K562 (cell line): ENCODE results near the gene HYOU1. TPM values are rescaled to one million over a fixed set of nuclear protein-coding genes. Genes with fewer than 3 reads are reported as not detected.

Experiments used
- CCAR2 ChIP-seq: fragments of 200-400 bp; formaldehyde crosslinking; IDR thresholded peaks from 2 replicates; pipeline ENCODE4 v1.6.1; 2017; ENCODE audit warnings: mild to moderate bottlenecking, low read depth, low read length
- GABPA ChIP-seq: fragments of 200-800 bp; sonication (Bioruptor generic); conservative IDR thresholded peaks from 2 replicates; pipeline ENCODE4 v1.6.1; 2016; ENCODE audit warnings: low read depth, missing genetic modification characterization, missing compliant biosample characterization
- HMGN3 ChIP-seq: IDR thresholded peaks from 2 replicates; pipeline ENCODE4 v1.6.1; 2011; ENCODE audit warnings: borderline replicate concordance, low read depth, mild to moderate bottlenecking, mixed read lengths, low read length; ENCODE audit not compliant: insufficient read length; ENCODE audit errors: extremely low read depth
- HOXB6 ChIP-seq: fragments of 250-450 bp; sonication (Bioruptor Pico); IDR thresholded peaks from 2 replicates; pipeline ENCODE4 v1.5.1; 2022; ENCODE audit warnings: mild to moderate bottlenecking, borderline replicate concordance
- KLF10 ChIP-seq: fragments of 250-450 bp; sonication (Bioruptor Pico); IDR thresholded peaks from 2 replicates; pipeline ENCODE4 v1.6.1; 2021; ENCODE audit warnings: matching md5 sums
- MCM5 ChIP-seq: fragments of 450-650 bp; IDR thresholded peaks from 2 replicates; pipeline ENCODE4 v1.6.1; 2016; ENCODE audit warnings: low read depth
- NFIC ChIP-seq: fragments of 450-650 bp; IDR thresholded peaks from 2 replicates; pipeline ENCODE4 v1.6.1; 2017; ENCODE audit warnings: mild to moderate bottlenecking, inconsistent platforms
- NR3C1 ChIP-seq: sonication (generic); formaldehyde crosslinking; IDR thresholded peaks from 2 replicates; pipeline ENCODE4 v1.8.1; 2022; ENCODE audit warnings: missing genetic modification reagents
- OTX1 ChIP-seq: fragments of 450-650 bp; formaldehyde crosslinking; IDR thresholded peaks from 2 replicates; pipeline ENCODE4 v1.4.0; 2022; ENCODE audit warnings: mild to moderate bottlenecking
- POLR2AphosphoS5 ChIP-seq: IDR thresholded peaks from 2 replicates; pipeline ENCODE4 v1.6.1; 2011; ENCODE audit warnings: mild to moderate bottlenecking, low read depth, low read length, moderate library complexity; ENCODE audit not compliant: control insufficient read depth, insufficient read depth
- PTBP1 ChIP-seq: fragments of 200-400 bp; formaldehyde crosslinking; IDR thresholded peaks from 2 replicates; pipeline ENCODE4 v1.6.1; 2017; ENCODE audit warnings: low read depth, low read length
- SMARCE1 ChIP-seq: fragments of 450-650 bp; IDR thresholded peaks from 2 replicates; pipeline ENCODE4 v1.7.1; 2016; ENCODE audit warnings: mild to moderate bottlenecking
- TAL1 ChIP-seq: fragments of 450-650 bp; IDR thresholded peaks from 2 replicates; pipeline ENCODE4 v1.6.1; 2016; ENCODE audit warnings: mild to moderate bottlenecking
- ZBTB9 ChIP-seq: fragments of 450-650 bp; formaldehyde crosslinking; IDR thresholded peaks from 2 replicates; pipeline ENCODE4 v1.4.0; 2020; ENCODE audit warnings: mild to moderate bottlenecking, moderate library complexity
- ZC3H8 ChIP-seq: fragments of 450-650 bp; IDR thresholded peaks from 2 replicates; pipeline ENCODE4 v1.6.1; 2017
- ZNF197 ChIP-seq: fragments of 200-800 bp; sonication (Bioruptor generic); IDR thresholded peaks from 2 replicates; pipeline ENCODE4 v1.6.1; 2016; ENCODE audit warnings: low read depth, missing genetic modification characterization, missing compliant biosample characterization
- ZNF24 ChIP-seq: fragments of 450-650 bp; IDR thresholded peaks from 2 replicates; pipeline ENCODE4 v1.6.1; 2016
- ZNF696 ChIP-seq: fragments of 250-450 bp; sonication (Bioruptor Pico); conservative IDR thresholded peaks from 2 replicates; pipeline ENCODE4 v1.4.0; 2020; ENCODE audit warnings: mild to moderate bottlenecking, moderate library complexity
- ZNF740 ChIP-seq, 3 experiments: fragments of 200-800 bp in 1 of 3; sonication (Bioruptor generic) in 1 of 3; sonication (generic) in 1 of 3; formaldehyde crosslinking in 1 of 3; IDR thresholded peaks; 2 replicates each; pipeline versions ENCODE4 v1.6.1 to v1.8.0; 2016 to 2022; ENCODE audit warnings: mild to moderate bottlenecking in 2 of 3, missing compliant biosample characterization in 2 of 3, missing genetic modification characterization in 2 of 3, missing genetic modification reagents in 1 of 3
- polyA plus RNA-seq, 8 experiments: library from polyadenylated mRNA; depleted of rRNA in 4 of 8; stranded (reverse) in 5 of 8; unstranded in 3 of 8; fragments of >200 nt; fragmentation: Nextera tagmentation in 2 of 8; fragmentation: Illumina TruSeq in 1 of 8; extraction: Ambion mirVana in 2 of 8; extraction: Trizol in 1 of 8; gene quantifications; 2 replicates each; pipeline versions ENCODE4 v1.2.1 to v1.2.3, GENCODE V29; 2011 to 2014; ENCODE audit warnings: inconsistent platforms in 1 of 8, missing spikeins in 1 of 8
- total RNA-seq, 7 experiments: library from RNA; depleted of rRNA in 6 of 7; stranded (reverse); fragments of >200 nt in 6 of 7; fragmentation: Illumina TruSeq in 2 of 7; extraction: Trizol in 2 of 7; gene quantifications; 2 replicates each; pipeline versions ENCODE4 v1.2.1 to v1.2.3, GENCODE V29; 2011 to 2021; ENCODE audit warnings: low replicate concordance in 1 of 7
- TF ChIP-seq, protein P1 (sequence below): fragments of 250-450 bp; sonication (Bioruptor Pico); IDR thresholded peaks from 2 replicates; pipeline ENCODE4 v1.4.0; 2020; ENCODE audit warnings: mild to moderate bottlenecking
- TF ChIP-seq, protein P2 (sequence below): conservative IDR thresholded peaks from 2 replicates; pipeline ENCODE4 v1.6.1; 2011; ENCODE audit warnings: low read depth, mild to moderate bottlenecking, low read length; ENCODE audit not compliant: control insufficient read depth
- TF ChIP-seq, protein P3 (sequence below): fragments of 250-450 bp; sonication (Bioruptor Pico); IDR thresholded peaks from 2 replicates; pipeline ENCODE4 v1.4.0; 2020; ENCODE audit warnings: borderline replicate concordance

HYOU1 gene
- total and polyA plus RNA-seq, 9 of the 15 experiments (the other 6 are each of a cell fraction or from before 2014, with no cell fraction given): 19.5 to 197 (median 128) TPM

- TF ChIP-seq, protein P1, sequence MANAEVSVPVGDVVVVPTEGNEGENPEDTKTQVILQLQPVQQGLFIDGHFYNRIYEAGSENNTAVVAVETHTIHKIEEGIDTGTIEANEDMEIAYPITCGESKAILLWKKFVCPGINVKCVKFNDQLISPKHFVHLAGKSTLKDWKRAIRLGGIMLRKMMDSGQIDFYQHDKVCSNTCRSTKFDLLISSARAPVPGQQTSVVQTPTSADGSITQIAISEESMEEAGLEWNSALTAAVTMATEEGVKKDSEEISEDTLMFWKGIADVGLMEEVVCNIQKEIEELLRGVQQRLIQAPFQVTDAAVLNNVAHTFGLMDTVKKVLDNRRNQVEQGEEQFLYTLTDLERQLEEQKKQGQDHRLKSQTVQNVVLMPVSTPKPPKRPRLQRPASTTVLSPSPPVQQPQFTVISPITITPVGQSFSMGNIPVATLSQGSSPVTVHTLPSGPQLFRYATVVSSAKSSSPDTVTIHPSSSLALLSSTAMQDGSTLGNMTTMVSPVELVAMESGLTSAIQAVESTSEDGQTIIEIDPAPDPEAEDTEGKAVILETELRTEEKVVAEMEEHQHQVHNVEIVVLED (CRISPR knock-in tag): no peak
- TF ChIP-seq, protein P2, sequence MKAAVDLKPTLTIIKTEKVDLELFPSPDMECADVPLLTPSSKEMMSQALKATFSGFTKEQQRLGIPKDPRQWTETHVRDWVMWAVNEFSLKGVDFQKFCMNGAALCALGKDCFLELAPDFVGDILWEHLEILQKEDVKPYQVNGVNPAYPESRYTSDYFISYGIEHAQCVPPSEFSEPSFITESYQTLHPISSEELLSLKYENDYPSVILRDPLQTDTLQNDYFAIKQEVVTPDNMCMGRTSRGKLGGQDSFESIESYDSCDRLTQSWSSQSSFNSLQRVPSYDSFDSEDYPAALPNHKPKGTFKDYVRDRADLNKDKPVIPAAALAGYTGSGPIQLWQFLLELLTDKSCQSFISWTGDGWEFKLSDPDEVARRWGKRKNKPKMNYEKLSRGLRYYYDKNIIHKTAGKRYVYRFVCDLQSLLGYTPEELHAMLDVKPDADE: no peak; the same call in none of the 2 replicates
- TF ChIP-seq NR3C1 (CRISPR knock-in tag): no peak
- TF ChIP-seq PTBP1: no peak
- TF ChIP-seq GABPA (tag): peak; percentile 97
- no peak for TF ChIP-seq ZC3H8
- no peak for TF ChIP-seq HOXB6 (CRISPR knock-in tag)
- TF ChIP-seq, protein P3, sequence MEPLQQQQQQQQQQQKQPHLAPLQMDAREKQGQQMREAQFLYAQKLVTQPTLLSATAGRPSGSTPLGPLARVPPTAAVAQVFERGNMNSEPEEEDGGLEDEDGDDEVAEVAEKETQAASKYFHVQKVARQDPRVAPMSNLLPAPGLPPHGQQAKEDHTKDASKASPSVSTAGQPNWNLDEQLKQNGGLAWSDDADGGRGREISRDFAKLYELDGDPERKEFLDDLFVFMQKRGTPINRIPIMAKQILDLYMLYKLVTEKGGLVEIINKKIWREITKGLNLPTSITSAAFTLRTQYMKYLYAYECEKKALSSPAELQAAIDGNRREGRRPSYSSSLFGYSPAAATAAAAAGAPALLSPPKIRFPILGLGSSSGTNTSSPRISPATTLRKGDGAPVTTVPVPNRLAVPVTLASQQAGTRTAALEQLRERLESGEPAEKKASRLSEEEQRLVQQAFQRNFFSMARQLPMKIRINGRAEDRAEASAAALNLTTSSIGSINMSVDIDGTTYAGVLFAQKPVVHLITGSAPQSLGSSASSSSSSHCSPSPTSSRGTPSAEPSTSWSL (CRISPR knock-in tag): no peak
- no peak for TF ChIP-seq MCM5
- TF ChIP-seq ZNF24: no peak
- TF ChIP-seq OTX1 (CRISPR knock-in tag): 0 out of 2 replicates have a peak, but pooled peaks have one; percentile 36
- TF ChIP-seq ZNF696 (CRISPR knock-in tag): no peak
- TF ChIP-seq CCAR2: no peak
- TF ChIP-seq ZNF197 (CRISPR knock-in tag): peak; percentile 54; the same call in 1 of the 2 replicates
- TF ChIP-seq SMARCE1: no peak
- TF ChIP-seq KLF10: no peak
- TF ChIP-seq ZBTB9: no peak; the same call in 1 of the 2 replicates
- TF ChIP-seq HMGN3: no peak
- TF ChIP-seq TAL1: peak; percentile 3; the same call in 1 of the 2 replicates
- no peak for TF ChIP-seq POLR2AphosphoS5
- TF ChIP-seq ZNF740 (CRISPR knock-in tag; IDR thresholded peaks at IDR 0.05): no peak
- TF ChIP-seq ZNF740 (tag; IDR thresholded peaks at IDR 0.05): no peak
- TF ChIP-seq NFIC: no peak; the same call in 1 of the 2 replicates
Observed at GRCh38 chr11:119101759-119102423, 44.9 kb upstream of the HYOU1 start, which contains the start of gene DPAGT1 (continued).
